ENCODE measurements around the gene IWS1. TPM values are rescaled to one million over a fixed set of nuclear protein-coding genes. Genes with fewer than 3 reads are reported as not detected.

The IWS1 gene
- polyA plus RNA-seq, 4 donors, result 60.9 to 74.7 (median 69.8) TPM

GRCh38 chr2:127506510-127506909 is 19.8 kb downstream of the IWS1 start:
- DNase-seq (ENCODE audit: low read depth in 4 of 4, low spot score in 2 of 4), result no peak

- DNase-seq (ENCODE audit: low read depth in 4 of 4, low spot score in 2 of 4), result no peak
These were observed 21.5 kb downstream of the IWS1 start for GRCh38 chr2:127504552-127505430.

- no peak for DNase-seq (ENCODE audit: low read depth in 4 of 4, low spot score in 2 of 4)
These were observed 22.8 kb downstream of the IWS1 start for GRCh38 chr2:127503491-127503890.

- DNase-seq (ENCODE audit: low read depth in 4 of 4, low spot score in 2 of 4), result no peak
These were observed 27.9 kb downstream of the IWS1 start for GRCh38 chr2:127498386-127498785.

DNA sequence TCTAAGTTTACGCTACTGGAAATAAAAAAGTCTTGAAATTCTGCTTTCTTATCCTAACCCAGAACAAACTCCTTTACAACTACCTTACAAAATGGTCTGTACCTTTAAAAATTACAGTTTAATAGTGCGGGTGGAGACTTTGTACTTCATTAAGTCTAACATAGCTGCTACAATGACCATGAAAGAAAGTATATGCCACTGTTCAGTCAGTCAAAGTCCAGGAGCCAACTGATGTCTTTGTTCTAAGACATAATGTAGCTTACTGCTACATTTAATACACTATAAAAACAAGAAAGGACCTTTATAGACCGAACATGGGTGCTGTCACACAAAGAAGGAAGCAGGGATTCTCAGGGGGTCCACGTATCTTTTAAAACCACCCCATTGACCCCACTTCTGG is 36.0 kb downstream of the IWS1 start:
- no peak for DNase-seq (ENCODE audit: low read depth in 4 of 4, low spot score in 2 of 4)

GRCh38 chr2:127486247-127487058 is 39.8 kb downstream of the IWS1 start:
- no peak for DNase-seq (ENCODE audit: low read depth in 4 of 4, low spot score in 2 of 4)

DNA sequence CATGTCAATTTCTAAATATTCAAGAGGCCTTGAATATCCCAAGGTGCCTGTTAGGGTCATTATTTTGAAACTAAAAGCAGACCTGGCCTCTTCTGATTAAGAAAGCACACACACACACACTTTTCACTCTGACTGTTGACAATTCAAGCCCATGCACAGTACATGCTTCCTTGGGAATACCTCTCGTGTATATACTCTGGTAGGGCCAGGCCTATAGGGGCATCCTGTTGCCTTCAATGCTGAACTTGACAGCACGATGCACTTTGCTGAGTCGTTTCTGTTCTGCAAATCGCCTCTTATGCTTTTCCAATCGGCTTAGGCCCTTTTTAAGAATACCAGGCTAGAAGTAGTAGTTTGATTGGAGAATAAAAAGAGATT is 40.6 kb downstream of the IWS1 start:
- no peak for DNase-seq (ENCODE audit: low read depth in 4 of 4, low spot score in 2 of 4)

DNA sequence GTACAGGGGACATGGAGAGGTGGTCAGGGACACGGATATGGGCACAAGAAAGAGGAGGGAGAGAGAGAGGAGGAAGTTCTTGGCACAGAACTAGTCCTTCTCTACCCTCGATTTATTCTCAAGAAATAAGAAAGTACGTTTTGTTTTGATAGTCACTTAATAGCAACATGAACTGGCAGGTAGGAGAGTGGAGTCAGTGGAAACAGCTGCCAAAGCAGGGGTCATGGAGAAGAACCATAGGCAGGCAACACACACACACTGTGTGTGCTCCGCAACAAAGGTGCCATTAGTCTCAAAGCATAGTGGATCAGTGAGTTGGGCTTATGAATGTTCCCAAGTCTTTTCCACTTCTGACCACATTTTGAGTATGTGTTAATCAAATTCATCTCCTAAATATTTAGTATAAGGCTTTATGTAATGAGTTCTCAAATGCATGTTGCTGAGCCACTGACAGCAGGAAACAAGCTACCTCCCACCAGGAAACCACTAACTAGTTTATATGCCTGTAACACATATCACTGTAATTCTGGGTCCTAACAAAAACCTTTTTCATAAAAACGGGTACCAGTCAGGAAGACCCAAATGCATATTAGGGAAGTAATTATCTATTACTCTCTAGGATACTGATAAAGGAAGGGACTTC is 41.1 kb downstream of the IWS1 start:
- no peak for DNase-seq (ENCODE audit: low read depth in 4 of 4, low spot score in 2 of 4)

DNA sequence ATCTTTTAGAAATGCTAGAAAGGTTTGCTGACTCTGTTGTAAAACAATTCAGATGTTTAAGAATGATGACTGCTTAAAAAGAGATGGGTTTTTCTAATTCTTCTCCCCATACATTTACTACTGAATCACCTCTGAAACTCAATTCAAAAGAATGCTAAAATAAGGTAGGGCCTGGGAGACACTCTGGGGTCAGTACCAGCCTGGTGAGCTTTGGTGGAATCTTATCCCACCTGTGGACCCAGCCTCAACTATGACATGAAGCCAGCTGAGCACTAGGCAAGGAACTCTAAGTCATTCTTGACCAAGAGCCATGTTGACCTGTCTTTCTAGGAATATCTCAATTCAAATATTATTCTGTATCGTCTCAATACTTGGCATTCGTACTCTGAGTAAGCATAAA is 44.3 kb downstream of the IWS1 start:
- no peak for DNase-seq (ENCODE audit: low read depth in 4 of 4, low spot score in 2 of 4)

GRCh38 chr2:127479866-127480743 is 46.2 kb downstream of the IWS1 start:
- no peak for DNase-seq (ENCODE audit: low read depth in 4 of 4, low spot score in 2 of 4)

GRCh38 chr2:127479219-127479825 is 47.0 kb downstream of the IWS1 start:
- DNase-seq (ENCODE audit: low read depth in 4 of 4, low spot score in 2 of 4), result peak in 1 of 4 donors; percentile 62

DNA sequence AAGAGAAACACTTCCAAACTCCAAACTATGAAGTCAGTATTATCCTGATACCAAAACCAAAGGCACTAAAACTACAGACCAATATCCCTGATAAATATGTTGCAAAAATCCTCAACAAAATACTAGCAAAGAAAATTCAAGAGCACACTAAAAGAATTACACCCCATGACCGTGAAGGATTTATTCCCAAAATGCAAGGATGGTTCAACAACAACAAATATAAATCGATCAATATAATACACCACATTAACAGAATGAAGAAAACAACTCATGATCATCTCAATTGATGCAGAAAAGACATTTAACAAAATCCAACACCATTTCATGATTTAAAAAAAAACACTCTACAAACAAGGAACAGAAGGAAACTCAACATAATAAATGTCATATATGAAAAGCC is 50.5 kb downstream of the IWS1 start:
- DNase-seq (ENCODE audit: low read depth in 4 of 4, low spot score in 2 of 4), result no peak

GRCh38 chr2:127472268-127472667 is 54.0 kb downstream of the IWS1 start:
- no peak for DNase-seq (ENCODE audit: low read depth in 4 of 4, low spot score in 2 of 4)

DNA sequence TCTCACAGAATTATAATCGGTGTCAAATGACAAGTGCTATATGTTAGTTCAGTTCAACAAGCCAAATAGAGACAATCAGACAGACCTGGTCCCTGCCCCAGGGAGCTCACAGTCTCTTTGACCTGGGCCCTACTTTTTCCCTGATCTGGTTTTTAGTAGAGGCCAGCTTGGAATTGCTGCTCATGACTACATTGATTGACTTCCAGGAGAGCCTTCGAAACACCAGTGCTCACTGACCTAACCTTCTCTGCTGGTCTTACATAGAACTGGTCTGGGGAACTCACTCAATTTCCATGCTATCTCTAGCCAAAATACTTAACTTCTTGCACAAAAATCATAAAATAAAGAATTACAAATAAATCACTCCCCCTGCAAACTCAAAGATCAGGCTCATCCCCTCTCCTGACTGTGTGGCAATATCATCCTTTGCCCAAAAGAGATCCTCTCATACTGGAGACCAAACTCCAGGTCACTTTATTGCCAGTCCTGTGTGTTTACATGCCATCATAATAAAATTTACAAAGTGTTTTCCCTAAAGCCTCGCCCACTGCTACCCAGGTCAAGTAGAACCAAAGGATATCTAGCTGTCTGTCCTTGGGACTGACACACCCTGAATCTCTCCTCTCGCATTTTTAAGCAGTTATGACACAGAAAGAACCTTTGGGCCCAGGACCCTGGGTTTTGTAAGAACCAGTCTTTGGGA is 54.9 kb downstream of the IWS1 start:
- DNase-seq (ENCODE audit: low read depth in 4 of 4, low spot score in 2 of 4), result no peak

DNA sequence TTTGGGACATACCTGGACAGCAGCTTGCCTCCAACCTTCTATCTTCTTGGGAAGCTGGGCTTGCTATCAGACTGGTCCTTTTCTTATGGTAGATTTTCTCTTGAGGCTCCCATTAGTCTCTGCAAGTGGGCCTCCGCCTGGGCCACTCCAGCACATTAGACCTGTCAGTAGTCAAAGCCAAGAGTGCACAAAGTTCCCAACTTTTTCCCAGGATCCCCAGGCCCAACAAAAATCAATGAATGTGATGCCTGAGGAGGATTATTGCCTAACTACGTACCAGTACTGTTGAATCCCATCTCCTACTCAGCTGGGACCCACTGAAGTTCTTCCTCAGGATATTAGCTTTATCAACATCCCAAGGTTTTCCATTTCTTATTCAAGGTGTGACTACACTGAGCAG is 56.3 kb downstream of the IWS1 start:
- DNase-seq (ENCODE audit: low read depth in 4 of 4, low spot score in 2 of 4), result no peak

- DNase-seq (ENCODE audit: low read depth in 4 of 4, low spot score in 2 of 4), result no peak
These were observed 57.2 kb downstream of the IWS1 start for GRCh38 chr2:127469051-127469450.

- no peak for DNase-seq (ENCODE audit: low read depth in 4 of 4, low spot score in 2 of 4)
These were observed 61.0 kb downstream of the IWS1 start for GRCh38 chr2:127465258-127465657.

DNA sequence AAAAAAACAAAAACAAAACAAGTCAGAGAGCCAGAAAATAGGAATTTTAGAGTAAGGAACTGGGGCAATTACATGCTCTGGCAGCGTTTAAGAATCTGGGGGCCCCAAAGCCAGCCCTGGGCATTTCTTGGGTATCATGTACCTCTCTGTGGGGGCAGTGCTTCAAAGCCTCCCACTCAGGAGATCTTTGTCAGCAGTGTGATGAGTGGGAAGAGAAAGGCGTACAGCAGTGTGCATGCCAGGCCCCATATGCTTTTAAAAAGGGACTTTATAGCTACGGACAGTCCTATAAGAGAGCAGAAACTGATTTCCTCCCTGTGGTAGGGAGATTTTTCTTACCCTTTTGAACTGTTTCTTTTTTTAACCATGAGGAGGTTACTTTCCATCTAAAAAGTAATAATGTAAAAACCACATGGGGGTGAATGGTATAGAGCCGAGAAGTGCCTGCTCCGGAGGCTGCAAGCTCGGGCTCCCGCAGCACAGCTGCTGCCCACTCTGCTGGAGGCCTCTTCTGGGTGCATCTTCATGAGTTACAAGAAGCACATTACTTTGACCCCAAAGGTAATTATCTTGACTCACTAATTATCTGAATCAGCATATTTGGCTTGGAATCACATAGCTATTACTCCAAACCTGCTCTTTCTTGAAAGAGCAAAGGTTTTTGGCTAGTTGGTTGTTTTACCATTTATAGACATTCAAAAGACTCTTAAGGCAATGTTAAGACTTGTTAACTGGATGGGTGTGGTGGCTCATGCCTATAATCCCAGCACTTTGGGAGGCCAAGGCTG is 61.6 kb downstream of the IWS1 start:
- DNase-seq (ENCODE audit: low read depth in 4 of 4, low spot score in 2 of 4), result no peak
